Measurements from ENCODE around the gene RALGAPA2. TPM values are rescaled to one million over a fixed set of nuclear protein-coding genes. Genes with fewer than 3 reads are reported as not detected.

The RALGAPA2 gene
- total and polyA plus RNA-seq, 2 of the 13 experiments (the other 11 are each of a cell fraction or from before 2014, with no cell fraction given) = 13.8 to 17.7 TPM

DNA sequence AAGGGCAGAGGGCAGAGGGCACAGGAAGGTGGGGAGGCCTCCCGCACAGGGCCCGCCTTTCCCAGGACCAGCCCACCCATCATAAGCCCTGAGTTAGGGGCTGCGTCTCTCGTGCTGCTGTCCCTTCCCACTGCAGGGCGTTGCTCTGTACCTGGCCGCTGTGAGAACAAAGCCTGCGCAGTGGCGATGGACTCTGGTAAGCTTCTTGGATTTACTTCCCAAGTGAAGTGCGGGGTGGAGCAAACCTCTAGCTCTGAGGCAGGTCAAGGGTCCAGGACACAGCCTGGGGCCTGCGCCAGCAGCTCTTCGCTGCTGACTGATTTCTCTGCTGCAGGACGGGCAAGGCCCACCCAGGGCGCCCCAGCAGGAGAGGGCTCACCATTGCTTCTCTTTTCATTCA lies 320.7 kb downstream of the RALGAPA2 start:
- no peaks in the 10 kb centered on the region for H4K20me1 ChIP-seq (ENCODE audit: insufficient read depth, low read length)
- intact Hi-C loops (cut with micrococcal nuclease; ENCODE audit: unreplicated experiment) (no loop called here), in situ Hi-C loops (cut with HindIII; ENCODE audit: extremely low pct_ligation_motif_present, low pct_unique_long_range_greater_than_20kb) (no loop called here)
- 94% methylated on average over 13 of the region's 13 CpGs for WGBS (ENCODE audit: low lambda C conversion rate)
- TF ChIP-seq ZNF382 (CRISPR knock-in tag; IDR thresholded peaks at IDR 0.05; ENCODE audit: borderline replicate concordance) = no peak
- peaks cover 2% of the 10 kb centered on the region in 2 experiments; a peak in 1 of 5 replicates for H3K36me3 ChIP-seq (replicated peaks in 1 of 2; ENCODE audit: control insufficient read depth in 1 of 2, insufficient read depth in 2 of 2, low read length in 2 of 2)
- DNase-seq (ENCODE audit: low spot score) (no peak), FAIRE-seq (no peak), ATAC-seq (no peak)
- H3K79me2 ChIP-seq (ENCODE audit: insufficient read depth, low read length) = no peaks in the 10 kb centered on the region
- peaks cover 8% of the 10 kb centered on the region for H3K4me1 ChIP-seq (ENCODE audit: insufficient read depth, low read length)
- no peaks in the 10 kb centered on the region for H3K27me3 ChIP-seq (ENCODE audit: control insufficient read depth in 1 of 2, insufficient read depth in 2 of 2, low read length in 2 of 2)
- ChIA-PET CTCF (ENCODE audit: low intra/inter-chr PET ratio, low total read pairs) (no interaction called here), POLR2A (no interaction called here)
- BruUV-seq (replicated peaks) = no TSS peak
- no peak overlapping the region for H2AFZ ChIP-seq (ENCODE audit: low read length)
- no peak overlapping the region for H3K4me2 ChIP-seq (ENCODE audit: low read depth, low read length)
- no peak overlapping the region for H3K4me3 ChIP-seq (replicated peaks in 1 of 3; ENCODE audit: insufficient read depth in 1 of 3, low read depth in 2 of 3, low read length in 3 of 3)
- no peak overlapping the region for H3K9ac ChIP-seq (ENCODE audit: insufficient read depth, low read depth, low read length)
- no peak overlapping the region for H3K27ac ChIP-seq (ENCODE audit: extremely low read length, insufficient read depth, low read length)
- H3K9me3 ChIP-seq (ENCODE audit: low read length) = no peaks in the 10 kb centered on the region

DNA sequence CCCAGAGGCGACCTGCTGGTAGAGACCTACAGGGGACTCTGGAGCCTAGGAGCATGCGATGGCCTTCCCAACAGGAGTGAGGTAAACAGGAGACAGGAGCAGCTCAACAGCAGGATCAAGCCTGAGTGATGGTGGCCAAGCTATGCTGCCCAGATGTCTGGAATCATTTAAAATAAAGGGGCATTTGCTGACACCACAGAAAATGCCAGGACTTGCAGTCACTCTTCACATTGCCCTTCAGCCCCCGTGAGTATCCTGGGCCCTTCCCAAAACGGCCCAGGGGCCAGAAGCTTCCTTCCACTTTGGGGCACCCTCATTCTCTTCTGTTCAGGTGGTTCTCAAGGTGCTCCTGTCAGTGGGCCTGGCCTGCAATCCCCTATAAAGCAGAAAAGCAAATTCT lies 321.3 kb downstream of the RALGAPA2 start:
- no peak for ATAC-seq
- POLR2A ChIA-PET = no interaction called here
- H2AFZ ChIP-seq (ENCODE audit: low read length) = no peak overlapping the region
- no peak for FAIRE-seq
- H3K79me2 ChIP-seq (ENCODE audit: insufficient read depth, low read length) = no peaks in the 10 kb centered on the region
- H3K4me2 ChIP-seq (ENCODE audit: low read depth, low read length) = no peak overlapping the region
- H4K20me1 ChIP-seq (ENCODE audit: insufficient read depth, low read length) = no peaks in the 10 kb centered on the region
- no peak overlapping the region for H3K9ac ChIP-seq (ENCODE audit: insufficient read depth, low read depth, low read length)
- H3K9me3 ChIP-seq (ENCODE audit: low read length) = no peaks in the 10 kb centered on the region
- TF ChIP-seq MAFF (IDR thresholded peaks at IDR 0.05; ENCODE audit: low read depth, low read length) (peak; percentile 79), ZNF350 (CRISPR knock-in tag; IDR thresholded peaks at IDR 0.05; ENCODE audit: borderline replicate concordance, low read depth) (no peak), MAFK (conservative IDR thresholded peaks at IDR 0.05 in 1 of 2, IDR thresholded peaks at IDR 0.05 in 1 of 2; ENCODE audit: low read length in 2 of 2) (peak; percentile 85 to 88), ZNF367 (CRISPR knock-in tag; IDR thresholded peaks at IDR 0.05; ENCODE audit: borderline replicate concordance) (no peak)
- CTCF ChIA-PET (ENCODE audit: low intra/inter-chr PET ratio, low total read pairs) = no interaction called here
- intact Hi-C loops (cut with micrococcal nuclease; ENCODE audit: unreplicated experiment) (no loop called here), in situ Hi-C loops (cut with HindIII; ENCODE audit: extremely low pct_ligation_motif_present, low pct_unique_long_range_greater_than_20kb) (no loop called here)
- DNase-seq (ENCODE audit: low spot score) = no peak
- peaks cover 2% of the 10 kb centered on the region in 2 experiments; a peak in 1 of 5 replicates for H3K36me3 ChIP-seq (replicated peaks in 1 of 2; ENCODE audit: control insufficient read depth in 1 of 2, insufficient read depth in 2 of 2, low read length in 2 of 2)
- no peak overlapping the region for H3K27ac ChIP-seq (ENCODE audit: extremely low read length, insufficient read depth, low read length)
- peaks cover 8% of the 10 kb centered on the region for H3K4me1 ChIP-seq (ENCODE audit: insufficient read depth, low read length)
- H3K4me3 ChIP-seq (replicated peaks in 1 of 3; ENCODE audit: insufficient read depth in 1 of 3, low read depth in 2 of 3, low read length in 3 of 3) = no peak overlapping the region
- H3K27me3 ChIP-seq (ENCODE audit: control insufficient read depth in 1 of 2, insufficient read depth in 2 of 2, low read length in 2 of 2) = no peaks in the 10 kb centered on the region
- BruUV-seq (replicated peaks) = no TSS peak
- WGBS (ENCODE audit: low lambda C conversion rate) = 81% methylated on average over 4 of the region's 4 CpGs

Data from HepG2 (cell line).